ENCODE results near the gene ZNF445.
"Not testable (repeated sequence)": the region's sequence is repeated elsewhere in the genome, so short reads cannot be mapped to it uniquely, and the experiment has no call there.

ZNF445 gene

GRCh38 chr3:44434834-44435510 is 42.5 kb downstream of the ZNF445 start:
- DNase-seq (ENCODE audit: low read depth): no peak

GRCh38 chr3:44430466-44430865 is 47.0 kb downstream of the ZNF445 start:
- DNase-seq (ENCODE audit: low read depth): no peak

- no peak for DNase-seq (ENCODE audit: low read depth)
Measured at GRCh38 chr3:44429459-44429858, 48.0 kb downstream of the ZNF445 start.

- no peak for DNase-seq (ENCODE audit: low read depth)
Measured at GRCh38 chr3:44428910-44429309, 48.6 kb downstream of the ZNF445 start.

GRCh38 chr3:44427683-44428082 is 49.8 kb downstream of the ZNF445 start:
- DNase-seq (ENCODE audit: low read depth): no peak

- no peak for DNase-seq (ENCODE audit: low read depth)
Measured at GRCh38 chr3:44424758-44425157, 52.7 kb downstream of the ZNF445 start.

- no peak for DNase-seq (ENCODE audit: low read depth)
Measured at GRCh38 chr3:44421280-44421679, 56.2 kb downstream of the ZNF445 start.

- DNase-seq (ENCODE audit: low read depth): no peak
Measured at GRCh38 chr3:44420676-44421075, 56.8 kb downstream of the ZNF445 start.

- no peak for DNase-seq (ENCODE audit: low read depth)
Measured at GRCh38 chr3:44419923-44420650, 57.4 kb downstream of the ZNF445 start.

GRCh38 chr3:44419116-44419922 is 58.2 kb downstream of the ZNF445 start:
- no peak for DNase-seq (ENCODE audit: low read depth)

GRCh38 chr3:44418549-44418948 is 58.9 kb downstream of the ZNF445 start:
- DNase-seq (ENCODE audit: low read depth): no peak

- DNase-seq (ENCODE audit: low read depth): not testable (repeated sequence)
Measured at GRCh38 chr3:44418118-44418517, 59.4 kb downstream of the ZNF445 start.

- no peak for DNase-seq (ENCODE audit: low read depth)
Measured at GRCh38 chr3:44416031-44417030, 61.1 kb downstream of the ZNF445 start.

- no peak for DNase-seq (ENCODE audit: low read depth)
Measured at GRCh38 chr3:44415421-44415820, 62.0 kb downstream of the ZNF445 start.

GRCh38 chr3:44414517-44415090 is 62.9 kb downstream of the ZNF445 start:
- DNase-seq (ENCODE audit: low read depth): no peak

- DNase-seq (ENCODE audit: low read depth): no peak
Measured at GRCh38 chr3:44412365-44412764, 65.1 kb downstream of the ZNF445 start.

- no peak for DNase-seq (ENCODE audit: low read depth)
Measured at GRCh38 chr3:44411031-44411645, 66.3 kb downstream of the ZNF445 start.

GRCh38 chr3:44409640-44410410 is 67.6 kb downstream of the ZNF445 start:
- DNase-seq (ENCODE audit: low read depth): no peak

GRCh38 chr3:44402548-44402947 is 74.9 kb downstream of the ZNF445 start:
- DNase-seq (ENCODE audit: low read depth): no peak

- no peak for DNase-seq (ENCODE audit: low read depth)
Measured at GRCh38 chr3:44400771-44401170, 76.7 kb downstream of the ZNF445 start.

All from stimulated activated CD4-positive, alpha-beta T cell treated with anti-CD3 and anti-CD28 coated beads, Interleukin-2, amount 100 ng/mL, for 4 hours (primary cell).